SK-N-SH (cell line): ENCODE results near the gene ATP8B1. TPM values are rescaled to one million over a fixed set of nuclear protein-coding genes. Genes with fewer than 3 reads are reported as not detected.

Experiments
- CTCF ChIA-PET: fragments of 300-600, 350-600 bp; formaldehyde crosslinking; extraction: SDS; loops from one replicate; lab custom pipeline; 2021; lab: Yijun Ruan, JAX
- POLR2A ChIA-PET: fragments of 350-600 bp; sonication (Branson Sonifier 250); formaldehyde crosslinking; extraction: SDS; loops from one replicate; lab custom pipeline; 2020; ENCODE audit warnings: antibody characterized with exemption, inconsistent platforms; lab: Yijun Ruan, JAX
- DNase-seq: peaks from one replicate; pipeline ENCODE4 v3.0.0; 2012
- H2AFZ ChIP-seq: fragments of 200-600 bp; sonication (generic); 2 replicates; pipeline ENCODE4 v1.8.1; 2016; ENCODE audit warnings: antibody characterized with exemption, mild to moderate bottlenecking, low read depth
- H3F3A ChIP-seq: fragments of 200-600 bp; sonication (generic); replicated peaks from 2 replicates; pipeline ENCODE3; 2016; ENCODE audit warnings: antibody characterized with exemption, mild to moderate bottlenecking; ENCODE audit not compliant: insufficient read depth
- H3K27ac ChIP-seq, 2 experiments: fragments of 200-500 bp in 1 of 2; fragments of 200-600 bp in 1 of 2; sonication (Bioruptor generic) in 1 of 2; sonication (generic), shearing (Covaris generic) in 1 of 2; 2 replicates each; pipeline versions ENCODE4 v1.5.1 to v1.6.1; 2014 to 2016; ENCODE audit warnings: low read depth in 2 of 2, inconsistent platforms in 1 of 2, low read length in 1 of 2, mild to moderate bottlenecking in 1 of 2, mixed read lengths in 1 of 2
- H3K27me3 ChIP-seq: fragments of 200-600 bp; sonication (generic), shearing (Covaris generic); 2 replicates; pipeline ENCODE4 v1.6.1; 2016; ENCODE audit warnings: mixed run types; ENCODE audit not compliant: insufficient read depth
- H3K36me3 ChIP-seq, 2 experiments: fragments of 200-500 bp in 1 of 2; fragments of 200-600 bp in 1 of 2; sonication (Bioruptor generic) in 1 of 2; sonication (generic) in 1 of 2; replicated peaks in 1 of 2; 2 replicates each; pipeline versions ENCODE3 to v1.5.1; 2014 to 2016; ENCODE audit warnings: low read length in 1 of 2, mild to moderate bottlenecking in 1 of 2; ENCODE audit not compliant: insufficient read depth in 2 of 2, control insufficient read depth in 1 of 2
- H3K4me1 ChIP-seq, 2 experiments: fragments of 200-500 bp in 1 of 2; fragments of 200-600 bp in 1 of 2; sonication (Bioruptor generic) in 1 of 2; sonication (generic), shearing (Covaris generic) in 1 of 2; 2 replicates each; pipeline versions ENCODE4 v1.5.1 to v1.6.1; 2014 to 2016; ENCODE audit warnings: low read depth in 1 of 2, low read length in 1 of 2, mixed run types in 1 of 2; ENCODE audit not compliant: insufficient read depth in 2 of 2, control insufficient read depth in 1 of 2
- H3K4me2 ChIP-seq: fragments of 200-600 bp; sonication (generic), shearing (Covaris generic); 2 replicates; pipeline ENCODE4 v1.6.1; 2017; ENCODE audit warnings: mixed run types
- H3K4me3 ChIP-seq, 2 experiments: fragments of 200-500 bp in 1 of 2; fragments of 200-600 bp in 1 of 2; sonication (Bioruptor generic) in 1 of 2; sonication (generic), shearing (Covaris generic) in 1 of 2; 2 replicates each; pipeline versions ENCODE4 v1.5.1 to v1.8.1; 2014 to 2016; ENCODE audit warnings: low read depth in 2 of 2, inconsistent platforms in 1 of 2, low read length in 1 of 2, mild to moderate bottlenecking in 1 of 2, mixed read lengths in 1 of 2, moderate library complexity in 1 of 2
- H3K79me2 ChIP-seq: fragments of 200-600 bp; sonication (generic); 2 replicates; pipeline ENCODE4 v1.8.1; 2017; ENCODE audit warnings: mild to moderate bottlenecking; ENCODE audit not compliant: insufficient read depth
- H3K9ac ChIP-seq: fragments of 200-600 bp; sonication (generic); 2 replicates; pipeline ENCODE4 v1.6.1; 2017; ENCODE audit warnings: mixed run types
- H3K9me2 ChIP-seq: fragments of 200-600 bp; sonication (generic); 2 replicates; pipeline ENCODE4 v1.6.1; 2017; ENCODE audit warnings: mixed run types
- H3K9me3 ChIP-seq: fragments of 200-600 bp; sonication (generic); 2 replicates; pipeline ENCODE4 v1.6.1; 2017; ENCODE audit warnings: mixed run types, mild to moderate bottlenecking, moderate library complexity
- H4K20me1 ChIP-seq: fragments of 200-600 bp; sonication (generic); 2 replicates; pipeline ENCODE4 v1.6.1; 2017; ENCODE audit warnings: mild to moderate bottlenecking, mixed run types; ENCODE audit not compliant: insufficient read depth
- ELF1 ChIP-seq: IDR thresholded peaks from 2 replicates; pipeline ENCODE4 v1.4.0; 2012
- FOSL2 ChIP-seq: IDR thresholded peaks from 2 replicates; pipeline ENCODE4 v1.4.0; 2012; ENCODE audit warnings: low read depth, mild to moderate bottlenecking, moderate library complexity, borderline replicate concordance
- FOXJ3 ChIP-seq: sonication (generic); formaldehyde crosslinking; IDR thresholded peaks from 2 replicates; pipeline ENCODE4 v1.5.1; 2020; ENCODE audit warnings: mild to moderate bottlenecking, missing genetic modification reagents
- GABPA ChIP-seq: IDR thresholded peaks from 2 replicates; pipeline ENCODE4 v1.4.0; 2012; ENCODE audit warnings: low read depth, mild to moderate bottlenecking
- MXI1 ChIP-seq: IDR thresholded peaks from 2 replicates; pipeline ENCODE4 v1.6.1; 2012; ENCODE audit warnings: mild to moderate bottlenecking, low read depth, low read length, improper control_type of control experiment
- NRF1 ChIP-seq: IDR thresholded peaks from 2 replicates; pipeline ENCODE4 v1.6.1; 2012; ENCODE audit warnings: low read depth, mild to moderate bottlenecking, low read length
- POLR2AphosphoS5 ChIP-seq: IDR thresholded peaks from 2 replicates; pipeline ENCODE4 v1.6.1; 2012; ENCODE audit warnings: low read depth, low read length
- RAD21 ChIP-seq: IDR thresholded peaks from 2 replicates; pipeline ENCODE4 v1.6.1; 2012; ENCODE audit warnings: mild to moderate bottlenecking, low read length
- RCOR1 ChIP-seq: fragments of 150-350 bp; IDR thresholded peaks from 2 replicates; pipeline ENCODE4 v1.6.1; 2017; ENCODE audit warnings: antibody characterized with exemption, low read length
- RFX5 ChIP-seq: IDR thresholded peaks from 2 replicates; pipeline ENCODE4 v1.6.1; 2012; ENCODE audit warnings: mild to moderate bottlenecking, improper control_type of control experiment, low read length
- TAF1 ChIP-seq: IDR thresholded peaks from 2 replicates; pipeline ENCODE4 v1.6.1; 2012; ENCODE audit warnings: low read depth, mild to moderate bottlenecking, low read length, moderate library complexity, borderline replicate concordance
- TEAD4 ChIP-seq: IDR thresholded peaks from 2 replicates; pipeline ENCODE4 v1.4.0; 2012; ENCODE audit warnings: mild to moderate bottlenecking, borderline replicate concordance; ENCODE audit not compliant: insufficient read depth
- YY1 ChIP-seq: IDR thresholded peaks from 2 replicates; pipeline ENCODE4 v1.4.0; 2012; ENCODE audit warnings: low read depth, mild to moderate bottlenecking
- WGBS: methylation state at CpG from one replicate; pipeline ENCODE4 v1.1.6; 2017; ENCODE audit warnings: low lambda C conversion rate; 5-methylcytosine and 5-hydroxymethylcytosine counted together
- polyA plus RNA-seq, 3 experiments: library from polyadenylated mRNA; depleted of rRNA; stranded (reverse); fragments of >200 nt; gene quantifications; 2 replicates each; pipeline ENCODE4 v1.2.3, GENCODE V29; 2012
- TF ChIP-seq, protein P1 (sequence below): fragments of 150-350 bp; IDR thresholded peaks from 2 replicates; pipeline ENCODE4 v1.6.1; 2017; ENCODE audit warnings: antibody characterized with exemption, low read length, low read depth, borderline replicate concordance
- TF ChIP-seq, protein P2 (sequence below): IDR thresholded peaks from 2 replicates; pipeline ENCODE4; 2012
- TF ChIP-seq, protein P3 (sequence below): fragments of 200-600 bp; sonication (generic); IDR thresholded peaks from 2 replicates; pipeline ENCODE4 v1.6.1; 2017; ENCODE audit warnings: antibody characterized with exemption, mild to moderate bottlenecking, moderate library complexity
- TF ChIP-seq, protein P4 (sequence below): IDR thresholded peaks from 2 replicates; pipeline ENCODE4 v1.4.0; 2012; ENCODE audit warnings: low read depth, borderline replicate concordance
- TF ChIP-seq, protein P5 (sequence below): IDR thresholded peaks from 2 replicates; pipeline ENCODE4 v1.4.0; 2012; ENCODE audit warnings: low read depth
- TF ChIP-seq, protein P6 (sequence below): fragments of 150-350 bp; IDR thresholded peaks from 2 replicates; pipeline ENCODE4 v1.6.1; 2016; ENCODE audit warnings: mild to moderate bottlenecking, low read depth, low read length

The ATP8B1 gene
- polyA plus RNA-seq, 1 of the 3 experiments (the other 2 are of a cell fraction), result 43.8 TPM

DNA sequence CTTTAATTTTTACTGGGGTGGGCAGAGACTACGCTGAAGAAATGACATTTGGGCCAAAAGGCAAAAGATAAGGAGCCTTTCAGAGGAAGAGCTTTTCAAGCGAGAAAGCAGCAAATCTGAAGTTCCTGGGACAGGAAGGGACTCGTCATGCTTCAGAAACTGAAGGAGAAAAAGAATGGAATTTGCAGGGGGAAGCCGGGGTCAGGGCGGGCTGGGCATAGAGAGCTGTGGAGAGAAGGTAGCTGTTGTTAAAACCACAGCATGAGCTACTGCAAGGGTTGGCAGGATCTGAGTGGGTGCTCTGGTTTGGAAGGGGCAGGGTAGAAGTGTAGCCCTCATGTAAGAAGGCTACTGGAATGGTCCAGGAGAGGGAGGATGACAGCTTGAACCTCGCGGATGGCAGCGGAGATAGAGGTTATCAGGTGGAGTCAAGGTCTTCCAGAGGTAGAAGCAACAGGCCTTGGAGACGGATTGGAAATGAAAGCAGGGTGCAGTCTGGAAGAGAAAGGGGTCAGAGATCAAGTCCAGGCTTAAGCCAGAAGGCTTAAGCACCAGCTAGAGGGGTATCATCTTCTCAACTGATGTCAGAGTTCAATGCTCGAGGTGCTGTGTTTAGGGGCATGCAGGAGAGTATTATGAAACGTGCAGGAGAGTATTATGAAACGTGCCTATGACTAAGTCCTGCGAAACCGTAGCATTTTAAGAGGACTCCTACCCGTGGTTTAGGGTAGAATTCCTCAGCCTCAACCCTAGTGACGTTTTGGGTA is 18.9 kb downstream of the ATP8B1 start (continued):
- TF ChIP-seq MXI1 (no peak), RAD21 (no peak), TAF1 (no peak), TEAD4 (no peak)
- TF ChIP-seq, protein P1, sequence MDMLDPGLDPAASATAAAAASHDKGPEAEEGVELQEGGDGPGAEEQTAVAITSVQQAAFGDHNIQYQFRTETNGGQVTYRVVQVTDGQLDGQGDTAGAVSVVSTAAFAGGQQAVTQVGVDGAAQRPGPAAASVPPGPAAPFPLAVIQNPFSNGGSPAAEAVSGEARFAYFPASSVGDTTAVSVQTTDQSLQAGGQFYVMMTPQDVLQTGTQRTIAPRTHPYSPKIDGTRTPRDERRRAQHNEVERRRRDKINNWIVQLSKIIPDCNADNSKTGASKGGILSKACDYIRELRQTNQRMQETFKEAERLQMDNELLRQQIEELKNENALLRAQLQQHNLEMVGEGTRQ, result no peak

DNA sequence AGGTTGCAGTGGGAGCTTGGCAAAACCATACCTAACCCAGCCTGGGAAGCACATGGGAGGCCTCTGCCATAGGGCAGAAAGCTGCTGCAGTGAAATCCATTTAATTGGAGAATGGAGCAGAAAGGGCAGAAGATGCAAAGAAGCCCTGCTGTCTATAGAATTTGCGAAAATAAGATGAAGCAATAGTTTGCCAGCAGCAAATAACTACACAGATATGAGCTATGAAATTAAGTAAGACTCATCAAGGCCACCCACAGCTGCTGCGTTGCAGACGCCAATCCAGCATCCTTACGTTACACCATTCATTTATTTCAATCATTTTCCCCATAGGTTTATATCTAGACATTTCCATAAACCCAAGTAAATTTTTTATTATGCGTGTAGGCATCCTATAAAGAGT is 21.1 kb downstream of the ATP8B1 start:
- Histone ChIP-seq H3K9me3 (no peaks in the 10 kb centered on the region), H3K4me1 (peaks cover 5 to 82% of the 10 kb centered on the region in 2 experiments; a peak in 3 of 4 replicates), H3F3A (peaks cover 53% of the 10 kb centered on the region)
- TF ChIP-seq TAF1 (no peak), FOXJ3 (CRISPR knock-in tag) (no peak), TEAD4 (no peak), ELF1 (no peak), YY1 (no peak), NRF1 (no peak), RCOR1 (no peak), POLR2AphosphoS5 (no peak), FOSL2 (no peak), RFX5 (no peak), GABPA (no peak), MXI1 (no peak)
- TF ChIP-seq, protein P2, sequence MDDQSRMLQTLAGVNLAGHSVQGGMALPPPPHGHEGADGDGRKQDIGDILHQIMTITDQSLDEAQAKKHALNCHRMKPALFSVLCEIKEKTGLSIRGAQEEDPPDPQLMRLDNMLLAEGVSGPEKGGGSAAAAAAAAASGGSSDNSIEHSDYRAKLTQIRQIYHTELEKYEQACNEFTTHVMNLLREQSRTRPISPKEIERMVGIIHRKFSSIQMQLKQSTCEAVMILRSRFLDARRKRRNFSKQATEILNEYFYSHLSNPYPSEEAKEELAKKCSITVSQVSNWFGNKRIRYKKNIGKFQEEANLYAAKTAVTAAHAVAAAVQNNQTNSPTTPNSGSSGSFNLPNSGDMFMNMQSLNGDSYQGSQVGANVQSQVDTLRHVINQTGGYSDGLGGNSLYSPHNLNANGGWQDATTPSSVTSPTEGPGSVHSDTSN, result no peak
- TF ChIP-seq, protein P3, sequence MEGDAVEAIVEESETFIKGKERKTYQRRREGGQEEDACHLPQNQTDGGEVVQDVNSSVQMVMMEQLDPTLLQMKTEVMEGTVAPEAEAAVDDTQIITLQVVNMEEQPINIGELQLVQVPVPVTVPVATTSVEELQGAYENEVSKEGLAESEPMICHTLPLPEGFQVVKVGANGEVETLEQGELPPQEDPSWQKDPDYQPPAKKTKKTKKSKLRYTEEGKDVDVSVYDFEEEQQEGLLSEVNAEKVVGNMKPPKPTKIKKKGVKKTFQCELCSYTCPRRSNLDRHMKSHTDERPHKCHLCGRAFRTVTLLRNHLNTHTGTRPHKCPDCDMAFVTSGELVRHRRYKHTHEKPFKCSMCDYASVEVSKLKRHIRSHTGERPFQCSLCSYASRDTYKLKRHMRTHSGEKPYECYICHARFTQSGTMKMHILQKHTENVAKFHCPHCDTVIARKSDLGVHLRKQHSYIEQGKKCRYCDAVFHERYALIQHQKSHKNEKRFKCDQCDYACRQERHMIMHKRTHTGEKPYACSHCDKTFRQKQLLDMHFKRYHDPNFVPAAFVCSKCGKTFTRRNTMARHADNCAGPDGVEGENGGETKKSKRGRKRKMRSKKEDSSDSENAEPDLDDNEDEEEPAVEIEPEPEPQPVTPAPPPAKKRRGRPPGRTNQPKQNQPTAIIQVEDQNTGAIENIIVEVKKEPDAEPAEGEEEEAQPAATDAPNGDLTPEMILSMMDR, result no peak
- TF ChIP-seq, protein P4, sequence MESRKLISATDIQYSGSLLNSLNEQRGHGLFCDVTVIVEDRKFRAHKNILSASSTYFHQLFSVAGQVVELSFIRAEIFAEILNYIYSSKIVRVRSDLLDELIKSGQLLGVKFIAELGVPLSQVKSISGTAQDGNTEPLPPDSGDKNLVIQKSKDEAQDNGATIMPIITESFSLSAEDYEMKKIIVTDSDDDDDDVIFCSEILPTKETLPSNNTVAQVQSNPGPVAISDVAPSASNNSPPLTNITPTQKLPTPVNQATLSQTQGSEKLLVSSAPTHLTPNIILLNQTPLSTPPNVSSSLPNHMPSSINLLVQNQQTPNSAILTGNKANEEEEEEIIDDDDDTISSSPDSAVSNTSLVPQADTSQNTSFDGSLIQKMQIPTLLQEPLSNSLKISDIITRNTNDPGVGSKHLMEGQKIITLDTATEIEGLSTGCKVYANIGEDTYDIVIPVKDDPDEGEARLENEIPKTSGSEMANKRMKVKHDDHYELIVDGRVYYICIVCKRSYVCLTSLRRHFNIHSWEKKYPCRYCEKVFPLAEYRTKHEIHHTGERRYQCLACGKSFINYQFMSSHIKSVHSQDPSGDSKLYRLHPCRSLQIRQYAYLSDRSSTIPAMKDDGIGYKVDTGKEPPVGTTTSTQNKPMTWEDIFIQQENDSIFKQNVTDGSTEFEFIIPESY, result no peak
- TF ChIP-seq, protein P5, sequence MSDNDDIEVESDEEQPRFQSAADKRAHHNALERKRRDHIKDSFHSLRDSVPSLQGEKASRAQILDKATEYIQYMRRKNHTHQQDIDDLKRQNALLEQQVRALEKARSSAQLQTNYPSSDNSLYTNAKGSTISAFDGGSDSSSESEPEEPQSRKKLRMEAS, result no peak
- TF ChIP-seq, protein P6, sequence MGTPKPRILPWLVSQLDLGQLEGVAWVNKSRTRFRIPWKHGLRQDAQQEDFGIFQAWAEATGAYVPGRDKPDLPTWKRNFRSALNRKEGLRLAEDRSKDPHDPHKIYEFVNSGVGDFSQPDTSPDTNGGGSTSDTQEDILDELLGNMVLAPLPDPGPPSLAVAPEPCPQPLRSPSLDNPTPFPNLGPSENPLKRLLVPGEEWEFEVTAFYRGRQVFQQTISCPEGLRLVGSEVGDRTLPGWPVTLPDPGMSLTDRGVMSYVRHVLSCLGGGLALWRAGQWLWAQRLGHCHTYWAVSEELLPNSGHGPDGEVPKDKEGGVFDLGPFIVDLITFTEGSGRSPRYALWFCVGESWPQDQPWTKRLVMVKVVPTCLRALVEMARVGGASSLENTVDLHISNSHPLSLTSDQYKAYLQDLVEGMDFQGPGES, result no peak
- TF ChIP-seq, all 33 proteins: peak for 0
- no peak overlapping the region for H3K9ac ChIP-seq
- peaks cover 0 to 28% of the 10 kb centered on the region in 2 experiments for H3K36me3 ChIP-seq
- peaks cover 98% of the 10 kb centered on the region for H3K79me2 ChIP-seq
- no peaks in the 10 kb centered on the region for H4K20me1 ChIP-seq
- H3K9me2 ChIP-seq, result no peaks in the 10 kb centered on the region
- H3K4me2 ChIP-seq, result peak overlapping the region; percentile 59; the same call in 1 of the 2 replicates
- WGBS, result 97% methylated on average over 5 of the region's 5 CpGs
- no peak overlapping the region for H2AFZ ChIP-seq
- peak overlapping the region; percentile 9 to 97; a peak in 3 of 4 replicates for H3K27ac ChIP-seq
- ChIA-PET POLR2A (no interaction called here), CTCF (no interaction called here)
- DNase-seq, result no peak
- H3K27me3 ChIP-seq, result no peaks in the 10 kb centered on the region
- H3K4me3 ChIP-seq, result no peak overlapping the region
